Peyer's patch (tissue), 4 donors: ENCODE results near the gene CCL5. TPM values are rescaled to one million over a fixed set of nuclear protein-coding genes. Genes with fewer than 3 reads are reported as not detected.

Experiments used
- DNase-seq, 3 donors: peaks; one replicate each; pipeline ENCODE4 v3.0.0-alpha.2; 2017 to 2019
- H3K27ac ChIP-seq, 4 donors: fragments of 200-600 bp; sonication (generic); one replicate each; pipeline ENCODE4 v1.5.1; 2016 to 2019
- H3K27me3 ChIP-seq, 2 donors: fragments of 200-600 bp; sonication (generic); one replicate each; pipeline ENCODE4 v1.5.1; 2019
- H3K36me3 ChIP-seq, 3 donors: fragments of 200-600 bp; sonication (generic); one replicate each; pipeline ENCODE4 v1.5.1; 2016 to 2019
- H3K4me1 ChIP-seq, 4 donors: fragments of 200-600 bp; sonication (generic); one replicate each; pipeline ENCODE4 v1.5.1; 2016 to 2019
- H3K4me3 ChIP-seq, 4 donors: fragments of 200-600 bp; sonication (generic); 1 replicate in 3 of 4; 2 replicates in 1 of 4; pipeline ENCODE4 v1.5.1; 2016 to 2019; ENCODE audit warnings: mild to moderate bottlenecking in 1 of 4
- H3K9me3 ChIP-seq, 4 donors: fragments of 200-600 bp; sonication (generic); one replicate each; pipeline ENCODE4 v1.5.1; 2016 to 2019; ENCODE audit warnings: mild to moderate bottlenecking in 1 of 4
- POLR2A ChIP-seq, 2 donors: fragments of 450-650 bp; IDR thresholded peaks; one replicate each; pipeline ENCODE4 v1.5.1; 2017; ENCODE audit warnings: antibody characterized with exemption in 2 of 2, mild to moderate bottlenecking in 2 of 2, moderate library complexity in 2 of 2
- total RNA-seq, 4 donors: library from RNA; depleted of rRNA; stranded (reverse); fragments of >200 nt; gene quantifications; one replicate each; pipeline ENCODE4 v1.1.0, GENCODE V29; 2016
- TF ChIP-seq, protein P1 (sequence below), 6 experiments: fragments of 450-650 bp in 4 of 6; fragments of 200-600 bp in 2 of 6; sonication (generic) in 1 of 6; IDR thresholded peaks; one replicate each; pipeline ENCODE4 v1.5.1; 2017 to 2019; ENCODE audit warnings: antibody characterized with exemption in 6 of 6, mild to moderate bottlenecking in 3 of 6, moderate library complexity in 1 of 6

CCL5 gene
- total RNA-seq, 4 donors from 2014 or later = 5.8 to 13.8 (median 9.2) TPM

DNA sequence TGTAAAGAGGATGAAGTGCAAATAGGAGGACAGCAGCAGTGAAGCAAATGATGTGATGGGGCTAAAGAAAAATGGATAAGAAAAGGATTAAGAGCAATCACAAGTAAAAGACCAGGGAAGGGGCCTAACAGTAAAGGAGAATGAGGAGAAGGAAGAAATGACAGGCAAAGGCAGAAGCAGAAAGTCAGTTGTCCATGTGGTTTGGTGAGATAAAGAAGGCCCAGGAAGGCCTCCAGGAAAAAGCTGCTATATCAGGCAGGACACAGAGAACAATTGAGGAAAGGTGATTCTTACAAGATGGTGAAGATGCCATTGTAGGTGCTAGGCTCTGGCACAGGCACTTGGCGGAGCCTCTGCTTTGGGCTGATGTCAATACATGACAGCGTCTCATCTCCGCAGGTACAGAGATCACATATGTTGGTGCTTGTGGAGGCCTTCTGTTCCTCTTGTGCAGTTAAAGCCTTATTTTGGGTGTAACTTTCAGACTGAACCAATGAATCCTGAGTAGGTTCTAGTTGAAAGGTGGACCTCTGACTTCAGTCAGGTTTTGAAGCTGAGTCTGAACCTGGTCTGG is 32.3 kb upstream of the CCL5 start:
- Histone ChIP-seq H3K27me3 (no peaks in the 10 kb centered on the region), H3K9me3 (no peaks in the 10 kb centered on the region), H3K27ac (no peak overlapping the region), H3K36me3 (no peaks in the 10 kb centered on the region), H3K4me3 (no peak overlapping the region), H3K4me1 (no peaks in the 10 kb centered on the region)
- no peak for DNase-seq
- TF ChIP-seq POLR2A (IDR thresholded peaks at IDR 0.05) = no peak
- TF ChIP-seq, protein P1, sequence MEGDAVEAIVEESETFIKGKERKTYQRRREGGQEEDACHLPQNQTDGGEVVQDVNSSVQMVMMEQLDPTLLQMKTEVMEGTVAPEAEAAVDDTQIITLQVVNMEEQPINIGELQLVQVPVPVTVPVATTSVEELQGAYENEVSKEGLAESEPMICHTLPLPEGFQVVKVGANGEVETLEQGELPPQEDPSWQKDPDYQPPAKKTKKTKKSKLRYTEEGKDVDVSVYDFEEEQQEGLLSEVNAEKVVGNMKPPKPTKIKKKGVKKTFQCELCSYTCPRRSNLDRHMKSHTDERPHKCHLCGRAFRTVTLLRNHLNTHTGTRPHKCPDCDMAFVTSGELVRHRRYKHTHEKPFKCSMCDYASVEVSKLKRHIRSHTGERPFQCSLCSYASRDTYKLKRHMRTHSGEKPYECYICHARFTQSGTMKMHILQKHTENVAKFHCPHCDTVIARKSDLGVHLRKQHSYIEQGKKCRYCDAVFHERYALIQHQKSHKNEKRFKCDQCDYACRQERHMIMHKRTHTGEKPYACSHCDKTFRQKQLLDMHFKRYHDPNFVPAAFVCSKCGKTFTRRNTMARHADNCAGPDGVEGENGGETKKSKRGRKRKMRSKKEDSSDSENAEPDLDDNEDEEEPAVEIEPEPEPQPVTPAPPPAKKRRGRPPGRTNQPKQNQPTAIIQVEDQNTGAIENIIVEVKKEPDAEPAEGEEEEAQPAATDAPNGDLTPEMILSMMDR (IDR thresholded peaks at IDR 0.05) = no peak

DNA sequence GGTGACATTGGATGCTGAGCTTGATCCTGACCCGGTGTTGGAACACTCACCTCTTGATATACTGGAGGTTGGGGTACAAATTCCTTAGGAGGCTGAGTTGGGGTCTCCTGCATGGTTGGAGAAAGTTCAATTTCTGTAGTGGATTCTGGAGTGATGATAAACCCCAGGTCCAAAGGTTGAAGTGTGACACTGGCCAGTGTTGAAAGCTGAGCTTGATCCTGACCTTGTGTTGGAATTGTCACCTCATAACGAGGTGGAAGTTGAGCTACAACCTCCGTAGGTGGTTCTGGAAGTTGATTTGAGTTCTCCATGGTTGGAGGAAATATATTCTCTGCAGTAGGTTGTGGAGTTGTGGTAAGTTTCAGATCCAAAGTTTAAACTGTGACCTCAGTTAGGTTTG is 29.2 kb upstream of the CCL5 start:
- H3K4me1 ChIP-seq = no peaks in the 10 kb centered on the region
- no peak overlapping the region for H3K27ac ChIP-seq
- H3K27me3 ChIP-seq = no peaks in the 10 kb centered on the region
- no peak for DNase-seq
- no peaks in the 10 kb centered on the region for H3K9me3 ChIP-seq
- H3K36me3 ChIP-seq = no peaks in the 10 kb centered on the region
- H3K4me3 ChIP-seq = no peak overlapping the region
- TF ChIP-seq POLR2A (IDR thresholded peaks at IDR 0.05) = no peak
- TF ChIP-seq, protein P1 (IDR thresholded peaks at IDR 0.05) = no peak

DNA sequence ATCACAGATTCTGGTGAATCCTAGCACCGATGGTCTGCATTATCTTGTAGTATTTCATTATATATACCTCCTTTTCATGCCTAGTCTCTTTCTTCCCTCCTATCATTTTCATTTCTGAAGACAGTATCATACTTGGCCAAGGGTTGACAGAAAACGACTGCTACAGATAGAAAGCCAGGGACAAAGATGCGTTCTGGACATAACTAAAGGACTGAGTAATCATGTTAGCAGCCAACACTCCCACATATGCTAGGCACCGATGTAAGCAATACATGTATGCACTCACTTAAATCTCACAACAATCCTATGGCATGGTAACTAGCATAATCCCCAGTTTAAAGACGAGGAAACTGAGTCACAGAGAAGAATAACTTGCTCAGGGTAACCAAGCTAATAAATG is 27.5 kb upstream of the CCL5 start:
- H3K36me3 ChIP-seq = no peaks in the 10 kb centered on the region
- H3K4me3 ChIP-seq = no peak overlapping the region
- no peak for TF ChIP-seq POLR2A (IDR thresholded peaks at IDR 0.05)
- TF ChIP-seq, protein P1 (IDR thresholded peaks at IDR 0.05) = no peak

DNA sequence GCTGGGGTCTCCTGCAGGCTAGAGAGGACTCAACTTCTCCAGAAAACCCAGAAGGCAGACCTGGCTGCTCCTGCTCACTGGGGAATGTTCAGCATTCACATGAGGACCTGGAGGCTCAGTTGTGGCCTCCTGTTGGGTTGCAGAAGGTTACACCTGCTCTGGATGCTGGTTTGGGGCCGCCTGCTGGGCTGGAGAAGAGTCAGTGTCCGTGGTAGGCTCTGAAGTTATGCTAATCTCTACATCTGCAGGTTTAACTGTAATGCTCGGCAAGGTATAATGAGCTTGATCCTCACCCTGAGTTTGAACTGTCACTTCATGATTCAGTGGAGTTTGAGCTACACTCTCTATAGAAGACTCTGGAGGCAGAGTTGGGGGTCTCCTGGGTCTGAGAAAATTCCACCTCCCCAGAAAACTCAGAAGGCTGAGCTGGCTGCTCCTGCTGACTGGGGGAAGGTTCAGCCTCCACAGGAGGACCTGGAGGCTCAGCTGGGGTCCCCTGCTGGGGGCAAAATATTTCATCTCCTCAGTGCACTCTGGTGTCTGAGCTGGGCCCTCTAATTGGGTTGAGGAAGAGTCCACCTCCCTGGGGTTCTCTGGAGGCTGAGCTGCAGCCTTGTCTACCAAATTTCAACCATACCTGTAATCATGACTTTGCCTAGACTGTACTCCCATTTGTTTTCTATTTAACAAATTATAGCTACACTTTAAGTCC is 26.9 kb upstream of the CCL5 start:
- Histone ChIP-seq H3K27ac (no peak overlapping the region), H3K4me3 (no peak overlapping the region), H3K9me3 (no peaks in the 10 kb centered on the region), H3K27me3 (no peaks in the 10 kb centered on the region), H3K4me1 (no peaks in the 10 kb centered on the region), H3K36me3 (no peaks in the 10 kb centered on the region)
- TF ChIP-seq POLR2A (IDR thresholded peaks at IDR 0.05) = no peak
- TF ChIP-seq, protein P1 (IDR thresholded peaks at IDR 0.05) = peak in 1 of 6 experiments; percentile 11
- DNase-seq = no peak

More for the DNA sequence above, 27.5 kb upstream of the CCL5 start:
- Histone ChIP-seq H3K9me3 (no peaks in the 10 kb centered on the region), H3K27ac (no peak overlapping the region), H3K27me3 (no peaks in the 10 kb centered on the region), H3K4me1 (no peaks in the 10 kb centered on the region)
- no peak for DNase-seq

DNA sequence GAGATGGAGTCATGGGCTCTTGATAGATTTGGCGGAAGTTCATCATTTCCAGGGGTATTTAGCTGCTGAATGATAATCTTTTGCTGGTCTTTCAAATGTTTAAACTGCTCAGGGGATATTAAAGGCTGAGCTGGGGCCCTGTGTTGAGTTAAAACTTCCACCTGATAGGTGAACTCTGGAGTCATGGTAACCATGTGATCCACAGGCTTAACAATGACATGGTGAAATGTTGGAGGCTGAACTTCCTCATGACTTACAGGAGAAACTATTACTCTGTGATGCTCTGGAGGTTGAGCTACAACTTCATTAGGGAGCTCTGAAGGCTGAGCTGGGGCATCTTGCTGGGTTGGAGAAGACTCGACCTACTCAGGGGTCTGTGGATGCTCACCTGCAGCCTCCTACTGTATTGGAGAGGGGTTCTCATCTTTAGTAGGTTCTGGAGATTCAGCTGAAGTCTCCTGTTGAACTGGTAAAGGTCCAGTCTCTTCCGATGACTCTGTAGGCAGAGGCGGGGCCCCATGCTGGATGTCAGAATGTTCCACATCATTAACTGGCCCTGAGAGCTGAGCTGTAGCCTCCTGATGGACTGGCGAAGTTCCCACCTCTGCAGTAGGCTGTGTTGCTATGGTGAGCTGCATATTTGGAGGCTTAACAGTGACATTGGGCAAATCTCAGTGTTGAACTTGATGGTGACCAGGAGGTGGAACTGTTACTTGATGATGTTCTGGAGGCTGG is 26.2 kb upstream of the CCL5 start:
- no peak for DNase-seq
- Histone ChIP-seq H3K27ac (no peak overlapping the region), H3K27me3 (no peaks in the 10 kb centered on the region), H3K4me1 (no peaks in the 10 kb centered on the region), H3K36me3 (no peaks in the 10 kb centered on the region), H3K4me3 (no peak overlapping the region), H3K9me3 (no peaks in the 10 kb centered on the region)
- TF ChIP-seq POLR2A (IDR thresholded peaks at IDR 0.05) = no peak
- TF ChIP-seq, protein P1 (IDR thresholded peaks at IDR 0.05) = no peak
